ENCODE results near the gene ADARB1. TPM values are rescaled to one million over a fixed set of nuclear protein-coding genes. Genes with fewer than 3 reads are reported as not detected.
A peak's percentile ranks its signal among the peaks of the same experiment; 100 is the strongest.
"Not testable (repeated sequence)": the region's sequence is repeated elsewhere in the genome, so short reads cannot be mapped to it uniquely, and the experiment has no call there.

Gene ADARB1
- total RNA-seq, 1 donor from 2014 or later = 14.0 TPM

- Histone ChIP-seq H3K36me3 (ENCODE audit: control insufficient read depth, insufficient read depth, low read length) (no peaks in the 10 kb centered on the region), H3K27me3 (ENCODE audit: control insufficient read depth, insufficient read depth, low read length) (no peaks in the 10 kb centered on the region), H3K4me3 (ENCODE audit: low read depth, low read length) (no peak overlapping the region)
- DNase-seq (ENCODE audit: low read depth) (peak; percentile 70), FAIRE-seq (peak; percentile 13)
- peak; percentile 91 for TF ChIP-seq CTCF (IDR thresholded peaks at IDR 0.05; ENCODE audit: insufficient read depth, low read length, severe bottlenecking)
These were observed 62.7 kb downstream of the ADARB1 start for GRCh38 chr21:45136927-45137611.

- FAIRE-seq (no peak), DNase-seq (ENCODE audit: low read depth) (no peak)
These were observed 63.2 kb downstream of the ADARB1 start for GRCh38 chr21:45137612-45137937.

GRCh38 chr21:45138199-45139002 lies 64.0 kb downstream of the ADARB1 start:
- Histone ChIP-seq H3K27me3 (ENCODE audit: control insufficient read depth, insufficient read depth, low read length) (no peaks in the 10 kb centered on the region), H3K36me3 (ENCODE audit: control insufficient read depth, insufficient read depth, low read length) (peaks cover 2% of the 10 kb centered on the region), H3K4me3 (ENCODE audit: low read depth, low read length) (no peak overlapping the region)
- FAIRE-seq = no peak
- TF ChIP-seq CTCF (IDR thresholded peaks at IDR 0.05; ENCODE audit: insufficient read depth, low read length, severe bottlenecking) = peak; percentile 91
- DNase-seq (ENCODE audit: low read depth) = peak; percentile 37

More at GRCh38 chr21:45137612-45137937, 63.2 kb downstream of the ADARB1 start:
- Histone ChIP-seq H3K27me3 (ENCODE audit: control insufficient read depth, insufficient read depth, low read length) (no peaks in the 10 kb centered on the region), H3K4me3 (ENCODE audit: low read depth, low read length) (no peak overlapping the region), H3K36me3 (ENCODE audit: control insufficient read depth, insufficient read depth, low read length) (no peaks in the 10 kb centered on the region)
- TF ChIP-seq CTCF (IDR thresholded peaks at IDR 0.05; ENCODE audit: insufficient read depth, low read length, severe bottlenecking) = no peak

- not testable (repeated sequence) for H3K4me3 ChIP-seq (ENCODE audit: low read depth, low read length); H3K27me3 ChIP-seq (ENCODE audit: control insufficient read depth, insufficient read depth, low read length); FAIRE-seq; H3K36me3 ChIP-seq (ENCODE audit: control insufficient read depth, insufficient read depth, low read length); DNase-seq (ENCODE audit: low read depth)
These were observed 64.6 kb downstream of the ADARB1 start for GRCh38 chr21:45139003-45139360.

- no peak overlapping the region for H3K4me3 ChIP-seq (ENCODE audit: low read depth, low read length)
- TF ChIP-seq CTCF (IDR thresholded peaks at IDR 0.05; ENCODE audit: insufficient read depth, low read length, severe bottlenecking) = no peak
- H3K27me3 ChIP-seq (ENCODE audit: control insufficient read depth, insufficient read depth, low read length) = no peaks in the 10 kb centered on the region
- H3K36me3 ChIP-seq (ENCODE audit: control insufficient read depth, insufficient read depth, low read length) = peaks cover 2% of the 10 kb centered on the region
- no peak for DNase-seq (ENCODE audit: low read depth)
- no peak for FAIRE-seq
These were observed 65.1 kb downstream of the ADARB1 start for GRCh38 chr21:45139473-45139872.

GRCh38 chr21:45140346-45140940 lies 66.1 kb downstream of the ADARB1 start:
- peak; percentile 95 for TF ChIP-seq CTCF (IDR thresholded peaks at IDR 0.05; ENCODE audit: insufficient read depth, low read length, severe bottlenecking)
- H3K36me3 ChIP-seq (ENCODE audit: control insufficient read depth, insufficient read depth, low read length) = peaks cover 2% of the 10 kb centered on the region
- no peak overlapping the region for H3K4me3 ChIP-seq (ENCODE audit: low read depth, low read length)
- H3K27me3 ChIP-seq (ENCODE audit: control insufficient read depth, insufficient read depth, low read length) = no peaks in the 10 kb centered on the region
- FAIRE-seq (peak; percentile 58), DNase-seq (ENCODE audit: low read depth) (peak; percentile 69)

- DNase-seq (ENCODE audit: low read depth); H3K4me3 ChIP-seq (ENCODE audit: low read depth, low read length); H3K36me3 ChIP-seq (ENCODE audit: control insufficient read depth, insufficient read depth, low read length); H3K27me3 ChIP-seq (ENCODE audit: control insufficient read depth, insufficient read depth, low read length); FAIRE-seq: not testable (repeated sequence)
These were observed 66.6 kb downstream of the ADARB1 start for GRCh38 chr21:45140944-45141343.

Data from bronchial epithelial cell (primary cell).